ENCODE data around the gene ARPC1B. TPM values are rescaled to one million over a fixed set of nuclear protein-coding genes. Genes with fewer than 3 reads are reported as not detected.

Gene ARPC1B
- total RNA-seq, 1 donor = 186 TPM

DNA sequence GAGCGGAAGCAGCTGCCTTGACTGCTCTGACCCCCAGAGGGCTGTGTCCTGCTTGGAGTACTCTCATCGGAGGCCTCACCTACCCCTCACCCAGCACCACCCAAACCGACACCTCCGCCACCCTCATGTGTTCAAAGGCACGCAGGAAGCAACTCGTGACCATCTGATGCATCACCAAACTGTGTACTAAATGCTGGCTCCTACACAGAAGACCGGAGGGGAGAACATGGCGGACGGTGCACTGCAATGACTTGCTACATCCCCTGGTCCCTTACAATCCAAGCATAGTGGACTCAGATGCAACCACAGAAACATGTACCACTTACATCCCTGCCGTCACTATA is 30.4 kb downstream of the ARPC1B start:
- DNase-seq (ENCODE audit: low read depth) = no peak
- TF ChIP-seq, protein P1, sequence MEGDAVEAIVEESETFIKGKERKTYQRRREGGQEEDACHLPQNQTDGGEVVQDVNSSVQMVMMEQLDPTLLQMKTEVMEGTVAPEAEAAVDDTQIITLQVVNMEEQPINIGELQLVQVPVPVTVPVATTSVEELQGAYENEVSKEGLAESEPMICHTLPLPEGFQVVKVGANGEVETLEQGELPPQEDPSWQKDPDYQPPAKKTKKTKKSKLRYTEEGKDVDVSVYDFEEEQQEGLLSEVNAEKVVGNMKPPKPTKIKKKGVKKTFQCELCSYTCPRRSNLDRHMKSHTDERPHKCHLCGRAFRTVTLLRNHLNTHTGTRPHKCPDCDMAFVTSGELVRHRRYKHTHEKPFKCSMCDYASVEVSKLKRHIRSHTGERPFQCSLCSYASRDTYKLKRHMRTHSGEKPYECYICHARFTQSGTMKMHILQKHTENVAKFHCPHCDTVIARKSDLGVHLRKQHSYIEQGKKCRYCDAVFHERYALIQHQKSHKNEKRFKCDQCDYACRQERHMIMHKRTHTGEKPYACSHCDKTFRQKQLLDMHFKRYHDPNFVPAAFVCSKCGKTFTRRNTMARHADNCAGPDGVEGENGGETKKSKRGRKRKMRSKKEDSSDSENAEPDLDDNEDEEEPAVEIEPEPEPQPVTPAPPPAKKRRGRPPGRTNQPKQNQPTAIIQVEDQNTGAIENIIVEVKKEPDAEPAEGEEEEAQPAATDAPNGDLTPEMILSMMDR (IDR thresholded peaks at IDR 0.05; ENCODE audit: insufficient read depth, low read depth, low read length) = no peak
- no peak overlapping the region for H3K4me3 ChIP-seq (ENCODE audit: low read depth, low read length)

GRCh38 chr7:99406557-99406956 is 32.0 kb downstream of the ARPC1B start:
- peak overlapping the region; percentile 18 for H3K4me3 ChIP-seq (ENCODE audit: low read depth, low read length)
- TF ChIP-seq, protein P1 (IDR thresholded peaks at IDR 0.05; ENCODE audit: insufficient read depth, low read depth, low read length) = no peak
- DNase-seq (ENCODE audit: low read depth) = no peak

GRCh38 chr7:99407872-99408378 is 33.4 kb downstream of the ARPC1B start:
- DNase-seq (ENCODE audit: low read depth) = peak; percentile 77
- peak overlapping the region; percentile 96 for H3K4me3 ChIP-seq (ENCODE audit: low read depth, low read length)
- TF ChIP-seq, protein P1 (IDR thresholded peaks at IDR 0.05; ENCODE audit: insufficient read depth, low read depth, low read length) = no peak

DNA sequence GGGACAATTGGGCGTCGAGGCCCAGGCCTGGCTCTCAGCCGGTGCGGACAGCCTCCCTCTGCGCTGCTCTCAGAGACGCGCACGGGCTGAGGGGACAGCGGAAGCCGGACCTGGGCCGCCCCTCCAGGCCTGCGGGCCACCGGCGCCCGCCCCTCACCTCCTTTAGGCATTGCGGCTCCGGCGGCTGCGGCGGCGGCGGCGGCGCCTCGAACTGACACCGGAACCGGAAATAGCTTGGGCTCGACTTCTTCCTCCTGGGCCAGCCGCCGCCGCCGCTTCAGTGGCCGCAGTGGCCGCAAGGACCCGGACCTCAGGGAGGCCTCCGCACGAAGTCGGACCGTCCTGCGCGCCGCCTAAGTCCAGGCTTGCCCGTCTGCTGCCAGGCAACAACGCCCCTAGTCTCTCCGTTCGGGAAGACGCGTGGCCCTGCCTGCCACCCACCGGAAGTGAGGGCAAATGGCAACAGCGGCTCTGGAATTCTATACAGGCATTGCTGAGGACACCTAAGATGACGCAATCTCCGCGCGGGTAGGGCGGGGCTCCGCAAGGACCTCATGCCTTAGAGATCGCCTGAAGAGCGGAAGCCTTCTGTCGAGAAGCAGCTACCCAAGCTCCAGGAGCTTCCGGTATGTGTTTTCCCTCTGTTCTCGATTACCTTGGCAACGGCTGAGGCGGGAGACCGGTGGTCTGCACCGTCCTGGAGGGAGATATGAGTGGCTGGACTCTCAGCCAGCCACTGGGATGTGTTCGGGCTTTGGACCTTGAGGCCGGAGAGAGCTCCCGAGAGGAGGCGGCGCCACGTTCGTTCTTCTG is 34.1 kb downstream of the ARPC1B start, which contains the start of the genes BUD31 and PDAP1:
TSS of gene BUD31 (plus strand) at position 591 of the 813 bp plus-strand sequence. CDS start 2,124 bp downstream, outside the sequence.
TSS of gene PDAP1 (minus strand) at position 219 of the 813 bp plus-strand sequence. CDS start at position 170, 49 bp downstream.
- peak; percentile 97 for DNase-seq (ENCODE audit: low read depth)
- peak within 1 kb of the TSS; percentile 96 for H3K4me3 ChIP-seq (ENCODE audit: low read depth, low read length)
- TF ChIP-seq, protein P1 (IDR thresholded peaks at IDR 0.05; ENCODE audit: insufficient read depth, low read depth, low read length) = no peak

DNA sequence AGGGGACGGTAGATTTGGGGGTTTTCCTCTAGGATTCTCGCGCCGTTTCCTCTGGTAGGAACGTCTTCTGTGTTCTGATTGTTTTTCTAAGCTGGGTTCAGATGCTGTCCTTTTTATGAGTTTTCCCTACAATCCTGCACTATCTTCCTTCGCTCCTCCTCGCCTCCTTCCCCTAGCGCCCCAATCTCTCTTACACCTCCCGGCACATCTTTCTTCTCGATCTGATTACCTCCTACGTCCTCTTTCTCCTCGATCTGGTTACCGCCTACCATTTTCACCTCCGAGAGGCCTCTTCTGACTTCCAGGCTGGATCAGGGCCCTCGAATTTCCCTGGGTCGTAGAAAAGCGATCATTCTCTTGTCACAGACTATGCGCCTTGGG is 34.7 kb downstream of the ARPC1B start:
- peak overlapping the region; percentile 96 for H3K4me3 ChIP-seq (ENCODE audit: low read depth, low read length)
- TF ChIP-seq, protein P1 (IDR thresholded peaks at IDR 0.05; ENCODE audit: insufficient read depth, low read depth, low read length) = no peak
- no peak for DNase-seq (ENCODE audit: low read depth)

- peak overlapping the region; percentile 96 for H3K4me3 ChIP-seq (ENCODE audit: low read depth, low read length)
- no peak for DNase-seq (ENCODE audit: low read depth)
- TF ChIP-seq, protein P1 (IDR thresholded peaks at IDR 0.05; ENCODE audit: insufficient read depth, low read depth, low read length) = no peak
These were observed 35.3 kb downstream of the ARPC1B start for GRCh38 chr7:99409806-99410205.
